EH (cell line): Measurements from ENCODE around the gene ZNF521.

Experiments used
- DNase-seq: peaks from one replicate; pipeline ENCODE4 v3.0.0-alpha.2; 2015; ENCODE audit warnings: low read depth

Gene ZNF521

DNA sequence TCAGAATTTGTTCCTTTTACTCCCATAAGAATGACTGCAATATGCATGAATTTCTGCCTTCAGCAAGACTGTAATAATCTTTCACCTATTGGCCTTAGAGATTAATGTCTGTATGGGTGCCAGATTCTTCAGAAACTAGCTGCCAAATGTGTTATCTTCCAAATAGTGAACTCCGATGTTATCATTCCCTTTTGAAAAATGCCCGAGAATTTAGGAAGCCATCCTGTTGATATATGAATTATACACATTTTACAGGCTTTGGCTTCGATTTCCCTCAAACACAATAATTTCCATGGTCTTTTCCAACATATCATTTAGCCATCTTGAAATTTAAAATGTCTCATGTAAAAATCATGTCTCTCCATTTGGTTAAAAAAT, 101.5 kb downstream of the ZNF521 start:
- DNase-seq = no peak

DNA sequence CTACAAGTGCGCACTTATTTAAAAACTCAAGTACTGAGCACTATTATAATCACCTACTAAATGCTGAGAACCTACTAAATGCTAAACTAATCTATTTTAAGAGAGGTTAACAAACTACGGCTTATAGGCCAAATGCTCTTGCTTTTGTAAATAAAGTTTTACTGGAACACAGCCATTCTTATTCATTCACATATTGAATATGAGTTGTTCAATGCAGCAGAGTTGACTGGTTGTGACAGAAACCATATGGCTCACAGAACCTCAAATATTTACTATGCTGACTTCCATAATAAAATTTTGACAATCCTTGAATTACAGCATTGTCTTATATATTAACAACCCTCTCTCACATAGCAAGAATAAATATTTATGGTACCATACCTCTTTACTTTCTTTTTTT, 103.2 kb downstream of the ZNF521 start:
- DNase-seq = no peak

DNA sequence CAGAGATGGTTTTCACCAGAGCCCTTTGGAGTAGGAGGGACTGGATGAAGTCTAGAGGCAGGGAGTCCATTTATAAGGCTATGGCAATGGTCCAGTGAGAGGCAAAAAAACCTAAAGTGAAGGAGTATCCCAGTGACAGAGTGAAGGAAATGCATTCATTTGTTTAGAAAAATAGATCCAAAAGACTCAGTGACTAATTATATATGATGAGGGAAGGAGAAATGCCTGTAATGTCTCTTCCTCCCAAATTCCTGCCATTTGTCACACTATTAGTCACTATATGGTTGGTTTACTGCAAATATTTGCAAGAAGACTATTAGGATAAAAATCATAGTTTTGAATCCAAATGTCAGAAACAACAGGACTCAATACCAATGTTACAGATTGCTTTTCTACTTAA, 104.2 kb downstream of the ZNF521 start:
- peak; percentile 91 for DNase-seq

DNA sequence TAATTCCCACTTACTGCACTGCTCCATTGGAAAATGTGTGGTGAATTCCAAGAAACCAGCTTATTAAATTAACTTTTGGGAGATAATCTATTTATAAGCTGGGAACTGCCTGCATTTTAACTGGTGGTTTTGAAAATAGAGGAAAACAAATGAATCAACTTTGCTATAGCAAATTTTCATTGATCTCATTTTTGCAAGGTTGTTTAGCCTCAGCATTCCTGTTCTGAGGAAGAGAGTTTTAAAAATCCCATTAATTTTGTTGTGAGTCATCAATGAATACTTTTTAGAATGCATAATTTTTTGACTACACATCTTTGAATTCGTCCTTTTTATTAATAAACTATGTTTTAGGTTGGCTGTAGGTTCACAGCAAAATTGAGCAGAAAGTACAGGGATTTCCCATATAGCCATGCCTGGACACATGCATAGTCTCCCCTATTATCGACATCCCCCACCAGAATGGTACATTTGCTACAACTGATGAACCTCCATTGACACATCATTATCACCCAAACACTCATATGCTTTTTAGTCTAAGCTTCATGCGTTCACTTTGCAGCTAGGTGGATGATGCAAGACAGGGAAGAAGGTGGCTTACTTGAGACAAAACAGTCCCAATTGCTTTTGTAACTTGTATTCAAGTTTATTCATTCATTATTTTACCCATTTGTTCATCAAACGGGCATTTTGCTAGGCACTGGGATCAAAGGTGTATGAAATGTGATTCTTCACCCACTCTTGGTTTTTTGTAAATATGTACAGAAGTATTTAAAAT, 106.9 kb downstream of the ZNF521 start:
- DNase-seq = peak; percentile 41

DNA sequence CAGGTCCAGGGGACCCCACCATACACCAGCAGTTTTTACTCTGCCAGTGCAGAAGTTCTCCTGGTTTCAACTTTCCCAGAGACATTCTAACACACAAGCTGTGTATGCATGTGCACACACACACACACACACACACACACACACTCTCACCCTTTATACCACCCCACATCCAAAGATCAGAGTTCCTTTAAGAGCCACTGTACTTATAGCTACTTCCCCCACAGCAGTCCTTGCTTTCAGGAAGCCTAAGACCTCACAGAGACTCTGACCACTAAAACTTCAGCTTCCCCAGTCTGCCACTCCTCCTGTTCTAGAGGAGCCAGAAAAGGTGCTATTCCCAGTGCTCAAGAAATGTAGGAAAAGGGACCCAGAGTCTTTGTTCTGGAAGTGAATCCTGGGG, 107.8 kb downstream of the ZNF521 start:
- no peak for DNase-seq

DNA sequence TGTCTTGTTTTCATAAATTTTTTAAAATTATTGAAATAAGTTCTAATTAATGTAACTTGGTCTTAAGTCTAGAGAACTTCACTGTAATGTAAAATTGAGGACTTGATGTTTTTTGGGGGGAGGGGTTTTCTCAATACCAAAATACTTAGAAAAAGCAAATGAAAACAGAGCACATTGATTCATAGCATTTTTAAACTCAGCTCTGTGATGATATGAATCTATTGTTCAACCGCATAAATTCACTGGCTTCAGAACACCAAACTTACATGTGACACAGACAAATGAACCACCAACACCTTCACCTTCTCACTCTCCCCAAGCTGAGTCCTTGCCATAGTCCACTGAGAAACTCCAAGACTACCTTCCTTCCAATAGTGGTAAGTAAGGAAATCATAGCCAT, 108.2 kb downstream of the ZNF521 start:
- DNase-seq = no peak

DNA sequence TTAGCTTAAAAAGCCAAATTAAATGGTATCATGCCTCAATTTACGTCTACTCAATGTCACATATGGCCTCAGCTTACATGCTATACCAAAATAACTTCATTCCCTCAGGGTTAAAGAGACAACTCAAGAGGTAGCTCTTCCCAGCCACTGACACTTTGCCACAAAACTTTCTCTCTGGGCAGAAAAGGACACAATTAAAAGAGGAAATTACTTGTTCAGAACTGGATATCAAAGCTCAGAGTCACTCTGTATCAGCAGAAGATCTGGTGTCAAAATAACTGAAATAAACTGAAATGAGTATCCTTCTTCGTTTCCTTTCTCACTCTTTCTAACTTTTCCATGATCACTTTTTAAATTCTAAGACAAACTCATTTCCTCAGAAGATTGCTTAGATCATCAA, 108.7 kb downstream of the ZNF521 start:
- no peak for DNase-seq

DNA sequence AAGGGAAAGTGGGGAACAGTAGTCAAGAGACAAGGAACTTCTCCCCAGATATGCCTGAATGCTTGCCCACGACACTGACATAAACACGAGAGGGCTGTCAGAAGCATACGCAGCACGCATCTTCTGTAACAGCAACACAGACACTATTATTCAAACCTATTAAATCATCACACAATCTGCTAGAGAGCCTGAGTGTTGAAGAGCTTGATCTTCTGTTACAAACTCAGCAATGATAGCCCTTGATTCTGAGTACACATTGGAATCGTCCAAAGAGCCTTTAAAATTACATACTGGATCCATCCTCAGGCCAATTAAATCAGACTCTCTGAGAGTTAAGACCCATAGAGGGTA, 111.6 kb downstream of the ZNF521 start:
- DNase-seq = no peak

DNA sequence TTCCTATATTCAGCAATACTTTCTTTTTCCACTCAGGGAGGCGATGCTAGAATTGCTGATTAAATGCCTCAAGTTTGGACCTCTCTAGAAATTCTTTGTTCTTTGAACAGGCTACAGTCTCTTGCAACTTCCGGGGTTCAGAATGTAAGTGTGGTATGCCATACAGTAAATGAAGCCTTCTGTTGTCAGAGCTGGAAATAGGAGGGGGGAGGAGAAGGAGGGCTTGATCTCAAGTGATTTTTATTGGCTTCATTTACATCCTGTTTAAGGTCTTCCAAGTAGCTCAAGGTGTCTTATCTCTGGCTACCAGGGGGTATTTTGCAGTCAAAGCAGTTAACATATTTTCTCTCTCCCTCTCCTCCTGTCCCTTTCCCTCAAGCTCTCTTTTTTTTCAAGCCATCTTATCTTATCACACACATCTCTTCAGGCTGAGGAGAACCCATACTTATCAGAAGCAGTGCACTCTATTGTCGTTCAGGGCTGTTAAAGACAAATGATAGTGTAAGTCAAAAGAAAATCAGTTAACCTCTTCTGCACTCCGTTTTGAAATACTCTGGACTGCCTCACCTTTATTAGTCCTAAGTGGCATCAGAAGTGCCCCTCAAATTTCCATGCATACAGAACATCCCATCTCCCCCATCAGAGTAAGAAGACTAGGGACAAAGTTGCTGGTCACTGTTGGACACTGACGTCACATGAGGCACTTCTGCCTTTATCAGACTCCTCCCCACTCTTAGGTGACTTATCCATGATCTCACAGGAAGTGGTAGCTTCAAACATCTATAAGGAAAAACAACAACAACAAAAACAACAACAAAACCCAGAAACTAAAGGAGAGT, 112.2 kb downstream of the ZNF521 start:
- DNase-seq = peak; percentile 28

DNA sequence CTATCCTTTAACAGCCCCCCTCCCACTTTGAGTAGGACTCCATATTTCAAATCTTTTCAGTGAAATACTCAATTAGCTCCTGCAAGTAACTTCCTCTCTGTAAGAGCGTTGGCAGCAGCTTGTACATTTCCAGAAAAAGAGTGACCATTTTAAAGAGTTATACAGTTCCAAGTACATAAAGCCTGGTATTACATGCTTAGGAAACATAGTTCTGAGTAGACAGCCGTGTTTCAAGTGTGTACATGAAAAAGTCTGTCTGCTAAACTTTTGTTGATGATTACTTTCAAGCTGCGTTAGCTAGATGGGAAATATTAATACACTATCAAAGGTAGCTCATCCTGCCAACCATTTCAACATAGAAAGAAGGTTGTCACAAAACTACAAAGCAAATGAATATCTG, 112.8 kb downstream of the ZNF521 start:
- DNase-seq = no peak

DNA sequence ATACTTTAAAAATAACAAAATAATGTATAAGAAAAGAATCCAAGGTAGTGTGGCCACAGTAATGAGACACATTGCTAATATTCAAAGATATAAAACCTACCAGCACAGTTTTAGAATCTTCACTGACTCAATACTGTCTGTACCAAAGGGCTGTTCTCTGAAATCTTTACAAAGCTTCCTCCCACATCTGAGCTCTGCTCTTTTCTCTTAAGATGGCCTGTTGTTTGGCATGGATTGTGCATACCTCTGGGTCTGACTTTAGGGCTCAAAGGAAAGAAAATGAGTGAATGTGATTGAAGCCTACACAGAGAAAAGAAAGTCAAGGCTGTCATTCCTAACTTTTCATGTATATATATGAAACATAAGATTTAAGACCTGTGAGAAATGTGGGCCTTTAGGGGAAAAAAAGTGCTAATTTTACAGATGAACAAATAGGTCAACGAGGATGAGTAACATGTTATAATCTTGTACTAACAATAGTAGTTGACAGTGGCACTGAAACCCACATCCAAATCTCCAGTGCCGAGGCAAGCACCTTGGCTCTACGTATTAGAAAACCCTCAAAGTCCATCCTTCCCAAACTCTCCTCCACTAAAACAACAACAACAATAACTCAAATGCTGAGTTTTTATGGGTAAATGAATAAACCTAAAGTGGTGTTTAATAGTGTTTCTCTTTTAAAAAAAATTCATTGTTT, 114.2 kb downstream of the ZNF521 start:
- DNase-seq = no peak

DNA sequence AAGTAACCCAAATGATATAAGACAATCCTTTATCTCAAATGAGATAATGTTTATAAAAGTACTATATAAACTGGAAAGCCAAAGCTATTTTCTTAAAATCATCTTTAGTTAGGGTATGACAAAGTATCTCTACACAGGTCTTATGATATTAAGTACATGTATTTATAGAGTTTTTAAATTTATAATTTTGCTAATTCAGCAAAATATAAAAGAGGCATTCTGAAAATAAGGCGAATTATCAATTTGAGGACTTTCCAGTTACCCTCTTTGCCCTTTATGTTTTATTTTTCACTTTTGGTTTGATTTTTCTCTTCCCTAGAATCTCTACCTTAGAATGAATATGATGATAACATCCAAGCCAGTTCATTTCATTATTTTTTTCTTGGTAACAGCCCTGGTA, 115.2 kb downstream of the ZNF521 start:
- DNase-seq = no peak

DNA sequence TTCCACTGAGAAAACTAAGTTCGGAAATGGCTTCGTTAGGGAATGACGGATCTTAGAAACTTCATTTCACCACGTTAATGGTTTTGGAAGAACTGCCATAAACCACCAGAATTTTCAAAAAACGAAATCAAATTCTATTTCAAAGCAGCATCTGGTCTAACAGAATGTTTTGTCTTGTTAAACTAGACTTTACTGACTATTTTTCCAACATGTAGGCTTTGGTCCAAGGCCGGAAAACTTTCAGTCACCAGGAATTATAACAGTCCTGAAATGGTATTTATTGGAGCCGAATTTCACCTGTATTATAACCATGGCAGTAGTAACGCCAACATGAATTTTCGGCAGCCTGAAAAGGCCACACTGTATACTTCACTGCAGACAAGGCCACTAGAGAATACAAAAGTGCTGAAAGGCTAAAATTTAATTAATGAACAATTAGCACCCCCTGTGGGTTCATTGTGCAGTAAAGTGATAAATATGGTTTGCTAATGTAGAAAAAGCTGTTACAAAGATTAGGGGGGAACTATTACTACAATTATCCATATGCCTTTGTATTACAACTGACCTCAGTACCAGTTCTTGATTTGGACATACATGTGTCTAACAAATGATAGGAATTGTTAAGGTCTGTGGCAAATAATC, 116.4 kb downstream of the ZNF521 start:
- no peak for DNase-seq

DNA sequence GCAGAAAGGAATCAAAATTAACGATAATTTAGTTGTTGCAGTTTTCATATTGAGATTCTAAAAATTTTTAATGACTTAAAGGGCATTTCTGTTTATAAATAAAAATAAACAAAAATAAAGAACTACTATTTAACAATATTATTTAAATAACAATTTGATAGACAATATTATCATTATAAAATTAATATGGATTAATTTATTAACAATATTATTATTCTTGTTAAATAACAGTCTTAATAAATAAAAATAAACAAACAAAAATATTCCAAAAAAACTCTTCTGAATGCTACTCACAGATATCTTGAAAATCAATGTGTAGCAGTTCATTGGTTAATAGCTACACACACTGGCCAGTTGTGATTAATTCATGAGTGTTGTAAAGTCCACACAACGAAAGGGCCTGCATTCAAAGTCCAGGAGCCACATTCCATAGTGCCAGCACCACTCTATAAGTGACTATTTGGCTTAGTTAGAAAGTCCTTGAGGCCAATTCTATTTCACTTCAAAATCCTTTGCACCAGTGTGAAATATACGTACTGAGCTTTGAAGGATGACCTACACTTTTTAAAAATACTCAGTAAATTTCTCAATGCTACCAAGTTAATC, 117.1 kb downstream of the ZNF521 start:
- no peak for DNase-seq

DNA sequence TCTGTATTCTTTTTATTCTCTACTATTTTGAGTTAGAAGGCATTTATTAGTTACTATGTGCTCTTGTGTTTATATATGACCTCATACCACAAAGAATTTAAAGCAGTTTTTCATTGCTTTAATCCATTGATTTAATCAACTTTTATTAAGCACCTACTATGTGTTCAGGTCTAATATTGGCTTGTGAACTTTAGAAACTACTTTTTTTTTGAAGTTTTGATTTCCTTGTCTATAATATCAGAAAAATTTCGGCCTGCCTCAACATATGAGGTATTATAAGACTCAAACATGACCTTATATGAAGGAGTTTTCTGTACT, 117.7 kb downstream of the ZNF521 start:
- DNase-seq = no peak

DNA sequence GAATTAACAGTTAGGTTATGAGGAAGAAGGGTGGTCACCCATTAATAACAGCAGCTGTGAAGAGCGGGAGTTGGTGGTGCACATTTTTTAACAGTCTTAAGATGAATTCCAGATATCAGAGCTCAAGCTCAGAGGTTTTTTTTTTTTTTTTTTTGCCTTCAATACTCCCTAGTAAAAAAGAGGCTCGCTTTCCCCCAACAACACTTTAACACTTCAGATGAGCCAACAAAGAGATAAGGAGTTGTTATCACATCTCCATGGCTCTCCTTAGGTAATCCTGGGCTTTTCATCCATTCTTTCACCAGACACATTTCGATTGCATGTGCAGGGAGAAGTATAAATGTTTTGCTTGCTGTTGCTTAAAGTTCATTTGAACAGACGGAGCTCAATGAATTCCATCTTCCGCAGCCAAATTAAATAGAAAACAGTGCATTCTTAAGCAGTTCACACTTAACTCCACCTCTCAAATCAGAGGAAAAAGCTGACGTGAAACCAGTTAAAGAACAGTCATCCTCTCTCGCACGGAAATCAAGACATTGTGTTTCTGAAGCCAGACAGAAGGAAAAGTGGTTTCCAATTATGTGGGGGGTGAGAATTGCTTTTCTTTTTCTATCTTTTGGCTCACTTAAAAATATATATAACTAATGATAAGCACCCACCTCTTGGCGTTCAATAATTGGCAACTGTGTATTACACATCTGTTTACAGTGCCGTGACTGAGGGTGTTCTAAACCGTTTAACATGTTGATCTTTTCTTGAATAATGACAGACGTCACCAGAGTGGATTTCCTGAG, 118.2 kb downstream of the ZNF521 start:
- DNase-seq = peak; percentile 71

DNA sequence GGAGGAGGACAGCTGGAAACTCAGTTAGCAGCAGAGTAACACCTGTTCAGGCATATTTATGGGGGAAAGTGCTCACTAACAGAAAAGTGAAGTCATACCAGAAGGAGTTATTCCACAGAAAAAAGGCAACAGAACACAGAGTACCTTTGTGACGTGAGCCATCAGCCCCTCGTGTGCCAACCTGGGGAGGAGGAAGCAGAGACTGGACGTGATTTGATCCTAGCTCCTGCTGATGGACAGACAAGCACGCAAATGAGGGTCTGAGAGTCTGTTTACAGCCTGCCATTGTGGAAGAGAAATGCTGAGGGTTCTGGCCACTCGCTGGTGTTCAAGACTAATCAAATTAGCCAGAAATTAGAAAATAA, 120.7 kb downstream of the ZNF521 start:
- no peak for DNase-seq

DNA sequence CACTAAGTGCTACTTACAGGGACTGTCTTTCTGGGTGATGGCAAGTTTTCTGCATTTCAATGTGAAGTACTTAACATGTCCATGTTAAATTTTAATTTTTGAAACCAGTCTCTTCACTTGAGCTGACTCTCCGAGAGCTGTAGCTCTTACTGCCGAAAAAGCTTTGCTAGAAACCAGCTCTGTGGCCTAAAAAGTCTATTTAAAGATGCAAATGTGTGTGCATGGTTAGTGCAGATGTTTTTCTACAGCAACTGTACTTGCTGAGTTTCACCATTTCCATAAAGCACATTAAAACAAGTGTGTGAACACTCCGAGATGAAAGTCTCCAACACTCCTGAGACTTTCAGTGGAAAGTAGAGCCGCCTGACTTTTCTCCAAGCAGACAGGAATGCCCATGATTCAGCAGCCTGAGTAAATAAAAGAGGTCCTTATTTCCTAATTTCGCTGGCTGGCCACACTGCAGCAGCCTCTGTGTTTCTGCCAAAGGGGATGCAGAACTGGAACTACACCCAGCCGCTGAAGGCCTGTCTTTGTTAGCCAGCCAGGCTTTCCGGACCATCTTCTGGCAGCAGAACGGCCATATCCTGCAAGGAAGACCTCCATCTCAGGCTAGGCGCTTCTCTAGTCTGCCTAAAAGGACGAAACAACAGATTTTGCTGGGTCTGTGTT, 121.2 kb downstream of the ZNF521 start:
- peak; percentile 89 for DNase-seq

DNA sequence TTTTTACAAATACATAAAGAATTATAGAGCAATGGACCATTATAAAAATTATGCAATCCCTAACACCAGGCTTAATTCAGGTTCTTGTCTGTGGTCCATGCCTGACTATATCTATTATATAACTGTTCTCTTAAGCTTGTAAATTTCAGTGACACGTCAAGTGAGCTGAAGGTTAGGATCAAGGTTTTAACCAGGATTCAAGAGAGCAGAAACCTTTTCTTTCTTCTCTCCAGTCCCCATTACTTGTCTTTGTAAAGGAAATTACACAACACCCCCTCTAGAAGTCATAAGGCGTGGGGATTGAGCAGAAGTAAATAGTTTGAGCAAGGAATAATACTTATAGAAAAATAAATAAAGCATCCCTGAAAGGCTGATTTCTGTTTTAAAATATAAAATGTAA, 122.0 kb downstream of the ZNF521 start:
- no peak for DNase-seq

DNA sequence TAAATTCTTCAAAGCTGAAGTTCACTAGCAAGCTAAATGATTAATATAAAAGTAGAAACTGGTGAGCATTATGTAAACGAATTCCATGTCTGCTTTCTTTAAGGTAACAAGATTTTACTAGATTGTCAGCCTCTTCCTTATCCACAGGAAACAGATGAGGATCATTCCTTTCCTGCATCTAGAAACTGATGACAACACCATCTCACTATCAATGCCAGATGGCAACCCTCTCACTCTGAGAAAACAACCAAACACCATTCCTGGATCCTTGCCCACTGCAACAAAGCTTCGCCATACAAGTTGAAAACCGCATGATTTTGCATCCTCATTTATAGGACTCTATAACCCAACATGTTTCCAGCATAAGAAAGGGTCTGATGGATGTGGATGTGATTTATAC, 122.9 kb downstream of the ZNF521 start:
- peak; percentile 62 for DNase-seq

DNA sequence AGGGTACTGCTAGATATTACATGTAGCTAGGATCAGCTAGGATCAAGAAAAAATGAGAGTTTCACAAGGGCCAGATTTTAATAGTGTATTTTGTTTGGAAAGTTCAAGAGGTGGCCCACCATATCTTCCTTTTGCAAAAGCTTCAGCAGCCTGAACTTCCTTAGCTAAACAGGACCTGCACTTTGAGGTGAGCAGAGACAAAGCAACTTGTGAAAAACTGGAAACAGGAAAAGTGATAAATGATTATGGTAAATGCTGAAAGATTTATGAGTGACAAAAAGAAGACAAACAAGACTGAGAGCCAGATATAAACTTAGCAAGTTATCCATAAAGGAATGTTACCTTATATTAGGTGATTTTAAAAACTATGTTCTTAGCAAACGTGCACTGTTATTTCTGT, 123.6 kb downstream of the ZNF521 start:
- no peak for DNase-seq
